NCI-H226 (cell line): Measurements from ENCODE around the gene IL27RA.
A peak's percentile ranks its signal among the peaks of the same experiment; 100 is the strongest.

Source experiments
- DNase-seq: peaks from one replicate; pipeline ENCODE4 v3.0.0-alpha.2; 2015

Gene IL27RA

DNA sequence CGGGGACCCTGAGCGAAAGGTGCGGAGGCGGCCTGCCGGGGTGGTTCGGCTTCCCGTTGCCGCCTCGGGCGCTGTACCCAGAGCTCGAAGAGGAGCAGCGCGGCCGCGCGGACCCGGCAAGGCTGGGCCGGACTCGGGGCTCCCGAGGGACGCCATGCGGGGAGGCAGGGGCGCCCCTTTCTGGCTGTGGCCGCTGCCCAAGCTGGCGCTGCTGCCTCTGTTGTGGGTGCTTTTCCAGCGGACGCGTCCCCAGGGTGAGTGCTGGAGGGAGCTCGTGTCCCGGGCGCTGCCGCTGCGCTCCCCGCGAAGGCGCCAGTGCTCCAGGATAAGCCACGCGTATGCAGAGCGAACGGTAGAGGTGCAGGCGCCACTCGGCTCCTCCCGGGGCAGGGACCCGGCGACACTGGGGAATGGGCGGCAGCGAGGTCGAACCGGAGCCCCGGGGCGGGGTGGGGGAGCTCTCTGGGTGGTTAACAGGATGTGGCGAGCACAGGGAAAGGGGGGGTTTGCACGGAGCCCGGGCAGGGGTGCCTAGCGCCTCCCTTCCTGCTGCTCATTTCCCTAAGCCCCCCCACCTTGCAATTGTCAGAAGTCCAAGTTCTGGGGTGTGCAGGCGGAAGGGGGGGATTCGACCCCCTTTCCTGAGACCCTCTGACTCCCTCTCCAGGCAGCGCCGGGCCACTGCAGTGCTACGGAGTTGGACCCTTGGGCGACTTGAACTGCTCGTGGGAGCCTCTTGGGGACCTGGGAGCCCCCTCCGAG is at the start of gene IL27RA:
IL27RA (plus strand) TSS at position 44 of the 762 bp plus-strand sequence; CDS start at position 155, 111 bp downstream.
- peak; percentile 38 for DNase-seq

DNA sequence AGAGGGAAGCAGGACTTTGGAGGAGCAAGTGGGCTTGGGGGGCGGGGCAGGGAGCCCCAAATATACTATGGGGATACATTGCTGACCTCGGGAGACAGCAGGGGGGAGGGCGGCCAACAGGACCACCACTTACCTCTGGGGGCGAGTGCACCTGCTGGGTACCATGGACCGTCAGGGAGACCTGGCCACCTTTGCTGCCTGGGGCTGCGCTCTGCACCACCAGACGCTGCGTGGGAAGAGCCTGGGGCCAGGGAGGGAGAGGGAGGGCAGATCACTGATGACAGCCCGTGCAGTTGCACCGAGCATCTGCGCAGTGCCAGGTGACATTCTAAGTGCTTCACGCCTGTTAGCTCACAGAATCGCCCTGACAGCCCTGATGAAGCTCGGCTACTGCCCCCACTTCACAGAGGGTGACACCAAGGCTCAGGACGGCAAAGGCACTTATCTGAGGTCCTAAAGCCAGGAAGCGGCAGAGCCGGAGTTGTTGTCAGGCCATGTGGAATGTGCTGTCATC is 49.5 kb upstream of the IL27RA start:
- no peak for DNase-seq

DNA sequence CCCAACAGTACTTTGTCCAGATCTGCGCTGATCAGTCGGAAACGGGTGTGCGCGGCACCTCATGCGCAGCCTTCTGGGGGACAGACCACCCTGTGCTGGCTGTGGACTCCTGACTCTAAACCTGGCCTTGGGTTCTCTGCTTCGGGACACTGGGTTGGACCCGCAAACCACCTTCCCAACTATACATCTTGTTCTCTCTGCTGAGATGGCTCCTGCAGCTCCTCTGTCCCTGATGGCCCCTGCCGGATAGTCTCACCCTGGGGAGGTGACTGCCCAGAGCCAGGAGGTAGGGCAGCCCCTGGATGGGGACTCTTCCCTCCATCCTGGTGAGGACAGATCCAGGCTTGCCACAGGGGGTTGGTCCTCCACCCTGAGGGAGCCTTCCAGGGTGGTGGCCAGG is 48.8 kb upstream of the IL27RA start:
- DNase-seq, result no peak

DNA sequence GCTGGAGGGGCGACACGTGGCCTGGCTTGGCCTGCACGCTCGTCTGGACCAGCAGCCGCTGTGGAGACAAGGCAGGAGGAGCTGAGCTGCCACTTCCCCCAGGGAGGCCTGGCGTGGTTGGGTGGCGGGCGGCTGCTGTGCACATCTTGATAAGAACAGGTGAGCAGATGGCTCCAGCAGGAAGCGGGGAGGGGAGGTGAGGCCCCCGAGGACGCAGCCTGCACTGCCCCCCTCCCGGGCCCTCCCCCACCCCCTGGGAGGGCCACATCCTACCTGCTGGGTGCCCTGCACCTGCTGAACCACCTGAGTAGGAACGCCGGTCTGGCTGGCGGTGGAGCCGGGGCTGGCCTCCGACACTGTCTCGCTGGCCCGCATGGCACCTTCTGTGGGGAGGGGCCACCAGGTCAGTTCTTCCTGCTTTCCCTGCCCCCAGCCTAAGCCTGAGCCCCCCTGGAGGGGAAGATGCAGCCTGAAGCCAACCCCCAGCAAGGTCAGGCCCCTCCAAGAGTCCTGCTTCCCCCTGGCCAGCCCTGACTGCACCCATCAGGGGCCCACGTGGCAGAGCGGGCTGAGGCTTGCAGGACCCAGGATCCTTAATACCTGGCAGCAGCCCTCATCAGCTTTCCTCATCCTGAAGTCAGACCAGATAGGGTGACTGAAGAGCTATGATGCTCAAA is 48.2 kb upstream of the IL27RA start:
- no peak for DNase-seq

DNA sequence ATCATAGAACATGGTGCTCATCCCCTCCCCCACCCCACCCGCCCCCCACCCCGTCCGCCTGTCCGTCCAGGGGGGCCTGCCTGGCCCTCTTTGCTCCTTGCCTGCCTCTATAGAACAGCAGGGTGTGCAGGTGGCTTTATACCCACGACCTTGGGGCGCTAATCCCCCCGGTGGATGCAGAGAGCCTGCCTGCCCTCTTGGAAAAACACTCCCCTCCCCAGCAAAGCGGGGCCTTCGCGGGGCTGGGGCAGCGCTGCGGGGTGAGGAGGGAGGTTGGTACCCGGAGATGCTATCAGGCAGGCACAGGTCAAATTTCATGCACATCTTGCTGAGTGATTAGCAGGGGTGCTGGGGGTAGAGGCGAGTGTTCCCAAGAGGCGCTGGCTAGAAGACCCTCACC is 47.4 kb upstream of the IL27RA start:
- DNase-seq, result no peak

DNA sequence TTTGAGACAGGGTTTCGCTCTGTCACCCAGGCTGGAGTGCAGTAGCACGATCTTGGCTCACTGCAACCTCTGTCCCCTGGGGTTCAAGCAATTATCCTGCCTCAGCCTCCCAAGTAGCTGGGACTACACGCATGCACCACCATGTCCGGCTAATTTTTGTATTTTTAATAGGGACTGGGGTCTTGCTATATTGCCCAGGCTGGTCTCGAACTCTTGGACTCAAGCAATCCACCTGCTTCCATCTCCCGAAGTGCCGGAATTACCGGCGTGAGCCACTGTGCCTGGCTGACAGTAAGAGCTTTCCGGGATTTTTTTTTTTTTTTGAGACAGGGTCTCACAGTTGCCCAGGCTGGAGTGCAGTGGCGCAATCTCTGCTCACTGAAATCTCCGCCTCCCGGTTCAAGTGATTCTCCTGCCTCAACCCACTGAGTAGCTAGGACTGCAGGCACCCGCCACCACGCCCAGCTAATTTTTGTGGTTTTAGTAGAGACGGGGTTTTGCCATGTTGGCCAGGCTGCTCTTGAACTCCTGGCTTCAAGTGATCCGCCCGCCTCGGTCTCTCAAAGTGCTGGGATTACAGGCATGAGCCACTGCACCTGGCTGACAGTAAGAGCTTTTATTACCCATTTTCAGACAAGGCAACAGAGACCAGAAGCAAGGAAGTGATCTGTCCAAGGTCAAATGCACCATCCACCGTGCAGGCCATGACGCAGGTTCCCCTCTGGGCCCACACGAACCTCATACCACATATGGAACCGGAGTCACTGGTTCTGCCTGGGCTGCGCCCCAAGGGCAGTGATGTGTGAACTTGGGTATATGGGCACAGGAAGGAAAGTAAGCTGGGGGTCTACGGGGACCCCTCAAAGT is 46.5 kb upstream of the IL27RA start:
- DNase-seq, result no peak

DNA sequence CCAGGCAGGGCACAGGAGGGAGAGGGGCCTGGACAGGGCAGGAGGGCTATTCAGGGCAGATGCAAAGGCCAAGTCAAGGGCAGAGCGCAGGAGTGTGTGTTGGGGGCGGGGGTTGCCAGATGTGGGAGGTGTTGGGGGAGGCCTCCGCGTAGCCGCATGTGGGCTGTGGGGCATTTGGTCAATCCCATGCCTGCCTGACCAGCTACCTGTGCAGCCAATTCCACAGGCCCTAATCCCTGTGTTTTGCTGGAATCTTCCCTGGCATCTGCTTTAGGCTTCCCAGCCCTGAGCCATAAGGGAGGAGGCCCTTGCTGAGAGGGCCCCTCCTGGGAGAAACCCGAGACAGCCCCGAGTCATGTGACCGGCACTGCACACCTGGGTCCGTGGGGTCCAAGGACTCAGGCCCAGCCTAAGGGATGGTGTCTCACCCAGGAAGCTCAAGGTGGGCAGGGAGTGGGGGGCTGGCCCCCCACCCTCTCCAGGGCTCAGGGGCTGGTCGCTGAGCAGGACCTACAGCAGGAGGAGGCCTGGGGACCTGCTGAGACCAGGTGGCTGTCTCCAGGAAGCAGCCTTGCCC is 45.7 kb upstream of the IL27RA start:
- DNase-seq, result no peak

DNA sequence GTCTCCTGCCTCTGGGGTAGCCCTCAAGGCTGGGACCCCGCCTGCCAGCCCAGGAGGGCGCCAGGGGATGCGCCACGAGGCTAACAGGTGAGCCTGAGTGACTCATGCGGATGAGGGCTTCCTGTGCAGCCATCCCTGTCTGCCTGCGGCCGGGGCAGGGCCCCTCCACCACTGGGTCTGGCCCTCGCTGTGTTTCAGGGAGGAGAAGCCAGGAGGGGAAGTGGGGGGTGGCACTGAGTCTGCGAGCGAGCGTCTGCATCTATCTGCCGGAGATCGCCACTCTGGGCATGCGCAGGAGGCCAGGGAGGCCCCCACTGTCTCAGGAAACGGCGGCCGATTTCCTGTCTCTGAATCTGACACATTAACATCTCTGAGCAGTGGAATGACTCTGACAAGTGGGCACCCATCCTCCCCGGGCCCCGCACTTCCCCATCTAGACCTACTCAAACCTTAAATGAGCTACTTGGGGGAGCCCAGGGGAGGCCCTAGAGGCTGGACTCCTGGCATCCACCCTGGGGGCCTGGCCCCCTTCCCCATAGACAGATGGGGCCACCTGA is 45.1 kb upstream of the IL27RA start:
- peak; percentile 76 for DNase-seq

DNA sequence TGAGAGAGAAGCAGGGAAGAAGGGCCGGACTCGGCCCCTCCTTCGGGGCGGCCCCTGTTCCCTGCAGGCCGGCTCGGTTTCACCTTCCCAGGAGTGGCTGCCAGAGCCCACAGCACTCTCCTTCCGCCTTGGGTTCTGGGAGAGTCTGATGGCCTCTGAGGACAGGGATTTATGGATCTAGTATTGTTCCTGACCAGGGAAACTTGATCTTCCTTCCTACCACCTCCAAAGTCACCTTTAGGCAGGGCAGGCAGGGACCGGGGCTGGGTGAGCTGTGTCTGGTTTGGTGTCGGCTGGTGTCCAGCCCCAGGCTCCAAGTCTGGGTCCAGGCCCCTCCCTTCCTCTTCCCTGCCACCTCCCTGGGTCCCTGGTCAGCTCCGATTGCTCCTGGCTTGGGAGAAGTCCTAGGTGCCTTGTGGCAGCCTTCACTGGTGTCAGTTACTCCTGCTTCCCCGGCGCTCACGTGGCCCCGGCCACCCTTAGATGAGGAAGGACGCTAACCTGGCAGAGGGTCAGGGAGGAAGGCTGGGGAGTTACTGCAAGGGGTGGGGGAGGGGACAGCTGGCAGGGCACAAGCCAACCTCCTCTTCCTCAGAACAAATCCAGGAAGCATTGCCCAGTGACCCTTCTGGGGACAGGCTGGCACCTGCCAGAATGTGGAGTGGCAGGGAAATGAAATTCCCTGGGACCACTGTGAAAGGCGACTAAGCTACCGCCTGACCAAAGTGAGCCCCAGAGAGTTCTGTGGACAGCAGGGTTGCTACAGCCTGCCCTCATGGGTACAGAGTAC is 44.3 kb upstream of the IL27RA start:
- no peak for DNase-seq

DNA sequence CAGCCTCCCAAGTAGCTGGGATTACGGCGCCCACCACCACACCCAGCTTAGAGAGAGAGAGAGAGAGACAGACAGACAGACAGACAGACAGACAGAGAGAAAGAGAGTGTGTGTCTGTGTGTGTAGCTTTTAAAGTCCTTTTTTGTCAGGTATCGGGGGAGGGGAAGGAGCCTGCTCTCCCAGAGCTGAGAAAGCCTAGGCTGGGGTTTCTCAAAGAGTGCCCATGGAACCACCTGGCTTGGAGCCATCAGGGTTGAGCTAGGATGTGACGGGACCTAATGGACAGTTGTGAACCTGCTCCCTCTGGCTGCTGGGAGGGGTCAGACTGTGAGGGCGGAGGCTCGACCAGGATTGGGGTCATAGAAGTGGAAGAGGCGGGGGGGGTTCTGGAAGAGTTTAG is 42.1 kb upstream of the IL27RA start:
- no peak for DNase-seq

DNA sequence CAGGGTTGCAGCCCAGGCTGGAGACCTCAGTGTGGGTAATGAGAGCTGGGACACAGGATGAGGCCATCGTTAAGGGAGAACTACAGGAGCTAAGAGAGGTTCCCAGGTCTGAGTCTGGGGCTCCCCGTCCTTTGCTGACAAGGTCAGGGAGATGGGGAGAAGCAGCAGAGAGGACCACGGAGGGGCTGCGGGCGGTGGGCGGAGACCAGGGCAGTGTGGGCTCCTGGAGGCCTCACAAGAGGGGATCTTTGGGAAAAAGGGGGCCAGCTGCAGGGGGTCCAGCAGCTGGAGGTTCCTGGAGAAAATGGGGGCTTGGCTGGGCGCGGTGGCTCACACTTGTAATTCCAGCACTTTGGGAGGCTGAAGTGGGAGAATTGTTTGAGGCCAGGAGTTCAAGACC is 41.5 kb upstream of the IL27RA start:
- no peak for DNase-seq

DNA sequence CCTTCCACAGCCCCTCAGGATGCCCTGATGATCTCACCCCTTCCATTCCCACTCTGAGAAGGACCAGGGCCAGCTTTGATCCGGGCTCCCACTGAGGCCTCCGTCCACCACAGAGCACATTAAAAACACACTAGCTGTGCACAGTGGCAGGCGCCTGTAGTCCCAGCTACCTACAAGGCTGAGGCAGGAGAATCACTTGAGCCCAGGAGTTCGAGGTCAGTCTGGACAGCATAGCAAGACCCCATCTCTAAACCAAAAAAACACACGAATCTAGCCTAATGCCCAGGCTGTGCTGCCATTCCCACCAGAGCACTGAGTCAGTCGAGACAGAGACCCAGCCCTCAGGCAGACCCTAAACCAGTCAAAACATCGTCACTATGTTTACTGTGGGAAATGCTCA is 39.5 kb upstream of the IL27RA start:
- no peak for DNase-seq

DNA sequence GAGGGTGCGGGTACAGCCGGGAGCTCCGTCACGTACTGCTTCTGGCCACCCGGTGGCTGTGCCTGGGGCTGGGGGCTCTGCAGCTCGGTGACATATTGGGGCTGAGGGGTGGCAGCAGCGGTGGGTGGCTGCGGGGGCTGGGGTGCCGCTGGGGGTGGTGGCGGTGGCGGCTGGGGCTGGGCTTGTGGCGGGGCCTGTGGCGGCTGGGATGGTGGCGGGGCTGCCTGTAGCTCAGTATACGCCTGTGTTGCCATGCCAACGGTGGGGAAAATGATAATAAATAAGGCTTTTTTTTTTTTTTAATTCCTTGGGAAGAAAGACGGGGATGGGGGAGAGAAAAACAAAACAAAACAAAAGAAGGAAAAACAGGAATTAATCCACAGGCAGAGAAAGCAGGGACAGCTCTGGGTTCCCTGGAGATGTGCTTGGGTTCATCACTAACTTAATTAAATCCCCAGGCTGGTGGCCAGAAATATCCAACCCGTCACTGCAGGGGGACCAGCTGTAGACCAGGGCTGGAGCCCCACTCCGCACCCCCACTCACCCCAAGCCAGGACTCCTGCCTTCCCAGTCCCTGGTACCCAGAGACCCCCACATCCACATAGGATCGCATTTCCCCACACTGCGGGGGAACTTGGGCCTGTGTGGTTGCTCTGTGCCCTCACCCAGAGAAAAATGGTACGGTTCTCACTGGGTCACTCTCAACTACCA is 37.8 kb upstream of the IL27RA start:
- DNase-seq, result no peak

DNA sequence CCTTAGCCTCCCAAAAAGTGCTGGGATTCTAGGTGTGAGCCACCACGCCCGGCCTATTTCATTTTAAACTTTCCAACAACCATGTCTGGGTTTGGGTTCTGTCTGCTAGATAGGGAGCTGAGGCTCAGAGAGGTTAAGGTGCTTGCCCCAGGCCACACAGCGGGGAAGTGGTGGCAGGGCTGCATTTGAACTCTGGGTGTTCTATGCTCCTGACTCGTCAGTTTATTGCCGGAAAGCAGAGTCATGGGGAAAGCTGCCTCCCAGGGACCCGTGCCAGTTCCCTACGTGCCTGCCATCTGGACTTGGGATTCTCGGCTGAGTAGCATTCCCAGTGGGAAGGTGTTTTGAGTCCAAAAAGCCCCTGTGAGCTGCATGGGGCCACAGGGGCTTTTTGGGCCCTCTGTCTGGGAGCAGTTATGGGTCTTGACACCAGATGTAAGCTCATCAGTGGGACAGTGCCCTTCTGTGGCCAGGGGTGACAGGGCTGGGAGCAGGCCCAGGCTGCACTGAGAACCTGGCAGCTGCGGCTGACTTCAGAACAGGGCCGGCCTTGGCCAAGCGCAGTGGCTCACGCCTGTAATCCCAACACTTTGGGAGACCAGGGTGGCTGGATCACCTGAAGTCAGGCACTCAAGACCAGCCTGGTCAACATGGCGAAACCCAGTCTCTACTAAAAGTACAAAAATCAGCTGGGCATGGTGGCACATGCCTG is 36.4 kb upstream of the IL27RA start:
- DNase-seq, result no peak

DNA sequence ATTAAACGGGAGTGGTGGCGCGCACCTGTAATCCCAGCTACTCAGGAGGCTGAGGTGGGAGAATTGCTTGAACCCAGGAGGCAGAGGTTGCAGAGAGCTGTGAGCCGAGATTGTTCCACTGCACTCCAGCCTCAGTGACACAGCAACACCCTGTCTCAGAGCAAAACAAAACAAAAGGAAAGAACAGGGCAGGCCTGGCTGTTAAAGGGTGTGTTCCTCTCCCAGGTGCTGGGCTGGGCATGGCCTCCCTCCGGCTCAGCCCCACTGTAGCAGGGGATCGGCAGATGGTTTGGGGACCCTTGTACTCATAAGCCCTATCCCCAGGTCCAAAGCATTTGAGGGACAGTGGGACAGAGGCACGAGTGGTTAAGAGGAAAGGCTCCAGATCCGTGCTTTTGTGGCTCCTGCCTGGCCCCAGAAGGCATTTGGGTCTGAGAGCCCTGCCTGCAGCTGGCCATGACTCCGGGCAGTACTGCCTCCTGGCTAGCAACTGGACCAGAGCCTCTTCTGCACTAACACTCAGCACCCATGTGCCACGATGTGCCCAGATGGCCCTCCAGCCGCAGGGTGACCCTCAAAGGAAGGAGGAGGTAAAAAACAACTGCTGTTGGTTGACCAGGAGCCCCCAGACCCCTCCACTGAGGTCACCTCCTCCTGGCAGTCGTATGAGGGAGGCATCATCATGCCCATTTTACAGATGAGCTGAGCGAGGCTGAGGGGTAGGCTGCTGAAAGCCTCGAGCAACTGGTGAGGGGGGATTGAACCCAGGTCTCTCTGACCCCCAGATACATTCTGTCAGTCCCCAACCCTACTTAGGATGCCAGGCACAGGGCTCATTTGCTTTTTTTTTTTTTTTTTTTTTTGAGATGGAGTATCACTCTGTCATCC is 35.4 kb upstream of the IL27RA start:
- no peak for DNase-seq

DNA sequence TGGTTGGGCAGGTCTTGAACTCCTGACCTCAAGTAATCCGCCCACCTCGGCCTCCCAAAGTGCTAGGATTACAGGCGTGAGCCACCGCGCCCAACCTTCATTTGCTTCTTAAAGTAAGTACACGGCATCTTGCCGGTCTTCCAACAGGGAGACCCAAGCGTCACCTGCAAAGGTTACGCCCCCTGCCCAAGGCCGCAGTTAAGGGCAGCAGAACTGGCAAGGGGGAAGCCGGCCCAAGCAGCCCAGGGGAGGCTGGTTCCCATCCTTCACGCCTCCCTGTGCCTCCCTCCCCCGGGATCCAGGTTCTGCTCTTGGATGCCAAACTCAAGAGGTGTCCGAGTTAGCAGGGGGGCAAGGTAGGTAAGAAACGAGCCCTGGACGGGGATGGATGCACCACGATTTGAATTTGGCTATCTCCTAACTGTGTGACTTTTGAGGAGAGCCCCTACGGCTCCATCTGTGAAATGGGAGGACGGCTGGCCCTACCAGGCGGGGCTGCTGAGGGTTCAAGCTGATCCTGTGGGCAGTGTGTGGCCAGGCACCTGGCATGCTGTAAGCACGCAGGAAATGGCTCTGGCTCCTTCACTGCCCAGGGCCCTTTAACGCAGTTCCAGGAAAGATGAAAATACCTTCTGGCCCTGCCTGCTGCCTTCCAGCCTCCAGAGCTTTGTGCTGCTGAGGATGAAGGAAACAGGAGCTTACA is 34.5 kb upstream of the IL27RA start:
- DNase-seq, result no peak

DNA sequence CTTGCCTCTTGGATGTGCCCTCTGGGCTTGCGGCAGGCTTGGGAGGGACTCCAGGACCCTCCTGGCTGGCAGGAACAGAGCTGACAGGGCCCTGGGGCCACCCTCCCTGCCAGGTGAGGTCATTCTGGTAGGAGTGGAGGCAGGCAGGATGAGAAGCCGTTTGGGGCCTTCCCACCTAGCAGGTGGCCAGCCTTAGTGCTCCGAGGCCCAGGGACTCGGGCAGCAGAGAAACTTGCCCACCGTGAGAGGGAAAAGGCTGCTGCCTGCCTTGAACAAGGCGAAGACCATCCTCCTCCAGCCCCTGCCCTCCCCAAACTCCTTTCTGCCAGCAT is 34.0 kb upstream of the IL27RA start:
- DNase-seq, result no peak

DNA sequence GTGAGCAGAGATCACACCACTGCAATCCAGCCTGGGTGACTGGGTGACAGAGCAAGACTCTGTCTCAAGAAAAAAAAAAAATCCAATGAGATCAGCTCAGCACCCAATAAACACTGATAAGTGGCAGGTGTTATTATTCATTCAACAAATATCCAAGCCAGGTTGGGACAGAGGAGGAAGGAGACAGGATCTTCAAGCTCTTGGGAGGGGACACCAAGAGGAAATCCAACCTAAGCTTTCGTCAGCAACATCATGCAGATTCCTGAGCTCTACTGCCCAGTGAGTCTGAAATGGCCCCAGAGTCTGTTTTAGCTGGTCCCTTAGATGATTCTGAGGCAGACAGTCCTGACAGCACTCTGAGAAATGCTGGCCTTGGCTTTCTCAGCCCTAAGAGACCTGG is 33.1 kb upstream of the IL27RA start:
- no peak for DNase-seq

DNA sequence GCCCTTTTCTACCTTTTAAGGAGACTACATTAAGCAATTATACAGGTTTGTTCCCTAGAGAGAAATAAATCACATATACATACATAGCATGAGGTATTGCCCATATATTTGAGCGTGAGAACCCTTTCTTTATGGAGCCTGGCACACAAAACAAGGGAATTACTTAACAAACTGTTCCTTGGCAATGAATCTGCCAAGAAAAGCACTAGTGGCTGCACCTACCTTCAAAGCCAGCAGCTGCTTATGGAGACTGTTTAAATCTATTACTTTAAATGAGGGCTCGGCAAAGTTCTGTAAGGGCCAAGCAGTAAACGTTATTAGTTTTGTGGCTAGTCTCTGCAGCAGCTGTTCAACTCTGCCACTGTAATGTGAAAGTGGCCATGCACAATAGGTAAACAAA is 32.5 kb upstream of the IL27RA start:
- no peak for DNase-seq
